KMS-11 (cell line): Measurements from ENCODE around the gene SH2B2.

Source experiments
- H2AFZ ChIP-seq: fragments of 200-600 bp; sonication (generic); 2 replicates; pipeline ENCODE4 v1.6.1; 2016; ENCODE audit warnings: antibody characterized with exemption, mixed run types, low read depth
- H3K27ac ChIP-seq: fragments of 200-600 bp; sonication (generic); 2 replicates; pipeline ENCODE4 v1.6.1; 2016; ENCODE audit warnings: mild to moderate bottlenecking, mixed run types
- H3K27me3 ChIP-seq: fragments of 200-600 bp; sonication (generic); 2 replicates; pipeline ENCODE4 v1.6.1; 2017; ENCODE audit warnings: mild to moderate bottlenecking, low read depth, mixed run types, moderate library complexity; ENCODE audit not compliant: insufficient read depth
- H3K36me3 ChIP-seq: fragments of 200-600 bp; sonication (generic); 2 replicates; pipeline ENCODE4 v1.6.1; 2017; ENCODE audit warnings: mild to moderate bottlenecking, mixed run types; ENCODE audit not compliant: insufficient read depth
- H3K4me1 ChIP-seq: fragments of 200-600 bp; sonication (generic); 2 replicates; pipeline ENCODE4 v1.6.1; 2016; ENCODE audit warnings: mild to moderate bottlenecking, low read depth, mixed run types; ENCODE audit not compliant: poor library complexity, severe bottlenecking
- H3K4me2 ChIP-seq: fragments of 200-600 bp; sonication (generic); 2 replicates; pipeline ENCODE4 v1.7.0; 2016; ENCODE audit warnings: mild to moderate bottlenecking, mixed run types
- H3K4me3 ChIP-seq: fragments of 200-600 bp; sonication (generic); IDR thresholded peaks from 2 replicates; pipeline ENCODE4 v1.6.1; 2017; ENCODE audit warnings: low read depth, low read length, mixed read lengths; ENCODE audit not compliant: insufficient read depth
- H3K79me2 ChIP-seq: fragments of 200-600 bp; sonication (generic); 2 replicates; pipeline ENCODE4 v1.6.1; 2016; ENCODE audit warnings: low read depth, mixed run types; ENCODE audit not compliant: insufficient read depth
- H3K9ac ChIP-seq: fragments of 200-600 bp; sonication (generic); 2 replicates; pipeline ENCODE4 v1.6.1; 2016; ENCODE audit warnings: mild to moderate bottlenecking, mixed run types
- H4K20me1 ChIP-seq: fragments of 200-600 bp; sonication (generic); 2 replicates; pipeline ENCODE4 v1.6.1; 2016; ENCODE audit warnings: mild to moderate bottlenecking, mixed run types; ENCODE audit not compliant: insufficient read depth
- TF ChIP-seq, protein P1 (sequence below): fragments of 200-600 bp; sonication (generic); conservative IDR thresholded peaks from 2 replicates; pipeline ENCODE4 v1.6.1; 2017; ENCODE audit warnings: low read depth, mild to moderate bottlenecking, antibody characterized with exemption, low read length, moderate library complexity, mixed read lengths

Gene SH2B2

DNA sequence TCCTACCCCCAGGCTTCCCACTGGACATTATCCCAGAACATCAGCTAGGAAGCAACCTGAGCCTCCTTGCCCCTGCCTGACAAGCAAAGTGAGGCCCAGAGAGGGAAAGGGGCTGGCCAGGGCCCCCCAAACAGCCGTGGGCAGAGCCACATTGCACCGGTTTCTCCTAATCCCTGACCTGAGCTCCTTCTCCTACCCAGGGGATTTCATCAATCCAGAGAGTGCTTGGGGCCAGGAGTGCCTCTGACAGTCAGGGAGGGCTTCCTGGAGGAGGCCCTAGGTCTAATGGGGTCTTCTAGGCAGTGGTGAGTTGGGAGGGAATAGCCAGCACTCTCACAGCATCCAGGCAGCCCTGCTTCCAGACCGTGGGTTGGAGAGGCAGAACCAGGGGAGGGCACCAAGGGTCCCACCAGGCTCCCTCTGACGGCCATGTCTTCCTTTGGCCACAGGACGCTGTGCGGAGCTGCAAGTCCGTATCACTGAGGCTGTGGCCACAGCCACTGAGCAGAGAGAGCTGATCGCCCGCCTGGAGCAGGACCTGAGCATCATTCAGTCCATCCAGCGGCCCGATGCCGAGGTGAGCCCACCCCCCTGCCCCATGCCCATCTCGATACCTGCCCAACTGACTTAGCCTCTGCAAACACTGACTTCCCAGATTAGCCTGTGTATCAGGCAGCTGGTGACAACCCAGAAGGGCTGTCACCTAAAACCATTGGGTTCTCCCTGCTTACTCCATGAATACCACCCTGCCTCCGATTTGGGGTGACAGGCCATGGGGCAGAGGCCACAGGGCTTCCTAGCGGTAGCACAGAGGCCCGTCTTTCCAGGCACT lies 13.5 kb upstream of the SH2B2 start:
- Histone ChIP-seq H3K9ac (no peak overlapping the region), H3K4me3 (no peak overlapping the region), H3K27me3 (no peaks in the 10 kb centered on the region), H3K4me1 (peaks cover 20% of the 10 kb centered on the region), H3K79me2 (no peaks in the 10 kb centered on the region), H3K36me3 (no peaks in the 10 kb centered on the region), H3K27ac (no peak overlapping the region), H2AFZ (no peak overlapping the region), H4K20me1 (no peaks in the 10 kb centered on the region), H3K4me2 (no peak overlapping the region)
- TF ChIP-seq, protein P1, sequence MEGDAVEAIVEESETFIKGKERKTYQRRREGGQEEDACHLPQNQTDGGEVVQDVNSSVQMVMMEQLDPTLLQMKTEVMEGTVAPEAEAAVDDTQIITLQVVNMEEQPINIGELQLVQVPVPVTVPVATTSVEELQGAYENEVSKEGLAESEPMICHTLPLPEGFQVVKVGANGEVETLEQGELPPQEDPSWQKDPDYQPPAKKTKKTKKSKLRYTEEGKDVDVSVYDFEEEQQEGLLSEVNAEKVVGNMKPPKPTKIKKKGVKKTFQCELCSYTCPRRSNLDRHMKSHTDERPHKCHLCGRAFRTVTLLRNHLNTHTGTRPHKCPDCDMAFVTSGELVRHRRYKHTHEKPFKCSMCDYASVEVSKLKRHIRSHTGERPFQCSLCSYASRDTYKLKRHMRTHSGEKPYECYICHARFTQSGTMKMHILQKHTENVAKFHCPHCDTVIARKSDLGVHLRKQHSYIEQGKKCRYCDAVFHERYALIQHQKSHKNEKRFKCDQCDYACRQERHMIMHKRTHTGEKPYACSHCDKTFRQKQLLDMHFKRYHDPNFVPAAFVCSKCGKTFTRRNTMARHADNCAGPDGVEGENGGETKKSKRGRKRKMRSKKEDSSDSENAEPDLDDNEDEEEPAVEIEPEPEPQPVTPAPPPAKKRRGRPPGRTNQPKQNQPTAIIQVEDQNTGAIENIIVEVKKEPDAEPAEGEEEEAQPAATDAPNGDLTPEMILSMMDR, result no peak

DNA sequence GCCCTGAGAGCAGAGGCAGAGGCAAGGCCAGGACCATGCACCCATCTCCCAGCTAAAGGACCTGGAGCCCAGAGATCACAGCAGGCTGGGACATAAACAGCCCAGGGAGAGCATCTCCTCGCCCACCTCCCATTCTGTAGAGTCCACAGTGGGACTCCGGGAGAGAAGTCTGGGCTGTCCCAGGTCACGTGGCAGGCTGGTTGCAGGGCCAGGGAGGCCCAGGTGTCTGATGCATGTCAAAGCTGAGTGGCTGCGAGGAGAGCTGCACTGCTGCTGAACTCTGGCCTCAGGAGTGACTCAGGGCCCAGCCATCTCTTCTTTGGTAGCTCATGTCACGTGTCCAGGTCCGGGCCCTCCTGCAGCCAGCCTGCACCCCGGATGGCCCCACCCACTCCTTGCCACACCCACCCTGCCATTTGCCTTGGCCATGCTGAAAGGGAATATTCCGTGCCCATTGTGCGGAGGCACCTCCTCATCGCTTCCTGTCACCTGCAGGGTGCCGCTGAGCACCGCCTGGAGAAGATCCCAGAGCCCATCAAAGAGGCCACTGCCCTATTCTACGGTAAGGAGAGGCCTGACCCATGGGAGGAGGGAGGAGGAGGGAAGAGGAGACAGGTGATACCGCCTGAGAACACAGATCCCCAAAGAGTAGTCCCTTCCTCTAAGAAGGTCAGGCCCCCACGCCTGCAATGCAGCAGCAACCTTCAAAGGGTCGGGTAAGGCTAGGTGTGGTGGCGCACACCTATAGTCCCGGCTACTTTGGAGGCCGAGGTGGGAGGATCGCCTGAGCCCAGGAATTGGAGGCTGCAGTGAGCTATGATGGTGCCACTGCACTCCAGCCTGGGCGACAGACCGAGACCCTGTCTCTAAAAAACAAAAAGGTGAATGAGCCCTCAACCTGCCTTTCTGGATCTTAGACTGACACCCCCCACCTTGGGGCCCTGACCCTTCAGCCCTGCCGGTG lies 12.6 kb upstream of the SH2B2 start:
- Histone ChIP-seq H3K4me3 (no peak overlapping the region), H3K27ac (no peak overlapping the region), H3K36me3 (no peaks in the 10 kb centered on the region), H4K20me1 (no peaks in the 10 kb centered on the region), H2AFZ (no peak overlapping the region), H3K9ac (no peak overlapping the region), H3K4me1 (peaks cover 29% of the 10 kb centered on the region), H3K79me2 (no peaks in the 10 kb centered on the region), H3K27me3 (no peaks in the 10 kb centered on the region), H3K4me2 (no peak overlapping the region)
- TF ChIP-seq, protein P1, result no peak

DNA sequence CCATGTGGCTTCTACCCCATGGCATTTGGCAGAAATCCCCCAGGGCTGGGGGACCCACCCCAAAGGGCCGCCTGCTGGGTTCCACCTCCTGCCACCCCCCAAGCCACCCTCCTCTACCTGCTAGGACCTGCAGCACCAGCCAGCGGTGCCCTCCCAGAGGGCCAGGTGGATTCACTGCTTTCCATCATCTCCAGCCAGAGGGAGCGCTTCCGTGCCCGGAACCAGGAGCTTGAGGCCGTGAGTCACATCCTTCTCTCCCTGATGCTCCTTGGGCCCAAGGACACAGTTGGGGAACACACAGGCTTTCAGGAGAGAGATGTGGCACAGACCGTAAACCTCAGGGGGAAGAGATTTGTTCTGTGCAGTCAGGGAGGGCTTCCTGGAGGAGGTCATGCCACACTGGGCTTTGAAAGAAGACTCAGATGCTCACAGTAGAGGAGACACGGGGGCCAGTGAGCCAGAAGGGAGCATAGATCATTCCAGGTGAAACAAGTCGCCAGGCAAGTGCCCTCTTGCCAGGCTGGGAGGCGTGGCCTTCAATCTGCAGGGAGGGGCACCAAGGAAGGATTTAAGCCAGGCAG lies 11.5 kb upstream of the SH2B2 start:
- Histone ChIP-seq H3K9ac (no peak overlapping the region), H3K79me2 (no peaks in the 10 kb centered on the region), H3K4me2 (no peak overlapping the region), H3K4me3 (no peak overlapping the region), H2AFZ (no peak overlapping the region), H3K4me1 (peaks cover 41% of the 10 kb centered on the region), H3K27ac (no peak overlapping the region), H4K20me1 (no peaks in the 10 kb centered on the region), H3K27me3 (no peaks in the 10 kb centered on the region), H3K36me3 (no peaks in the 10 kb centered on the region)
- TF ChIP-seq, protein P1, result no peak

DNA sequence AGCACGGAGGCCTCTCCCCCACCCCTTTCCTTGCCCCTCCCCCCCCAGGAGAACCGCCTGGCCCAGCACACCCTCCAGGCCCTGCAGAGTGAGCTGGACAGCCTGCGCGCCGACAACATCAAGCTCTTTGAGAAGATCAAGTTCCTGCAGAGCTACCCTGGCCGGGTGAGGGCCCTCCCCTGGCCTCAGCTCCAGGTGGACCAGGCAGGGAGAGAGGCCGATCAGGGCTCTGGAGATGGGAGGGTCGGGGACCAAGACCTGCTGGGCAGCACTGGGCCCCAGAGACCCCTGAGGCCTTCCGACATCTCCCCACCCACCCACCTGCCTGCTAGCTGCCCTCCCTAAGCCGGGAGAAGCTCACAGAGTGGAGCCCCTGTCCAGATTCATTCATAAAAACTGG lies 8.8 kb upstream of the SH2B2 start:
- Histone ChIP-seq H3K27me3 (no peaks in the 10 kb centered on the region), H3K4me1 (peaks cover 49% of the 10 kb centered on the region), H3K4me3 (no peak overlapping the region), H4K20me1 (no peaks in the 10 kb centered on the region), H3K4me2 (peak overlapping the region; percentile 31; the same call in 1 of the 2 replicates), H3K36me3 (no peaks in the 10 kb centered on the region), H2AFZ (no peak overlapping the region), H3K9ac (no peak overlapping the region), H3K79me2 (no peaks in the 10 kb centered on the region), H3K27ac (no peak overlapping the region)
- TF ChIP-seq, protein P1, result no peak
